H1 (cell line): Measurements from ENCODE around the gene ZBTB2. TPM values are rescaled to one million over a fixed set of nuclear protein-coding genes. Genes with fewer than 3 reads are reported as not detected.

Experiments used
- CTCF ChIA-PET: fragments of 300-600 bp; sonication (Branson Sonifier 250); formaldehyde crosslinking; loops from one replicate; lab custom pipeline; 2021; ENCODE audit not compliant: partially characterized antibody; lab: Charles Lee
- POLR2A ChIA-PET: fragments of 300-600 bp; sonication (Branson Sonifier 250); formaldehyde crosslinking; loops from one replicate; lab custom pipeline; 2021; ENCODE audit warnings: inconsistent platforms; ENCODE audit not compliant: partially characterized antibody; lab: Charles Lee
- DNase-seq, 2 experiments: peaks; one replicate each; pipeline versions ENCODE4 v3.0.0 to v3.0.0-alpha.2; 2010 to 2022; ENCODE audit warnings: low spot score in 2 of 2, low read depth in 1 of 2, mixed read lengths in 1 of 2
- FAIRE-seq: peaks from 2 replicates; lab custom pipeline; 2011; peaks lifted over from hg19 to GRCh38; lab: Jason Lieb, UNC
- H2AFZ ChIP-seq: 2 replicates; pipeline ENCODE4 v1.8.1; 2012; ENCODE audit warnings: low read length, inconsistent platforms
- H2AK5ac ChIP-seq: 2 replicates; pipeline ENCODE4 v1.6.1; 2013; ENCODE audit warnings: low read depth, low read length
- H2BK120ac ChIP-seq: replicated peaks from 2 replicates; pipeline ENCODE3; 2013; ENCODE audit warnings: low read depth, low read length, inconsistent platforms
- H2BK12ac ChIP-seq: 2 replicates; pipeline ENCODE4 v1.6.1; 2013; ENCODE audit warnings: low read depth, low read length
- H2BK15ac ChIP-seq: 2 replicates; pipeline ENCODE4 v1.6.1; 2013; ENCODE audit warnings: low read length
- H2BK20ac ChIP-seq: 2 replicates; pipeline ENCODE4 v1.6.1; 2013; ENCODE audit warnings: low read length
- H2BK5ac ChIP-seq: 2 replicates; pipeline ENCODE4 v1.6.1; 2013; ENCODE audit warnings: low read depth, low read length
- H3K14ac ChIP-seq: 2 replicates; pipeline ENCODE4 v1.6.1; 2013; ENCODE audit warnings: inconsistent platforms; ENCODE audit not compliant: insufficient read length
- H3K18ac ChIP-seq: 2 replicates; pipeline ENCODE4 v1.6.1; 2013; ENCODE audit warnings: low read length; ENCODE audit errors: extremely low read depth
- H3K23ac ChIP-seq: 2 replicates; pipeline ENCODE4 v1.6.1; 2013; ENCODE audit warnings: inconsistent platforms; ENCODE audit not compliant: insufficient read length
- H3K23me2 ChIP-seq: 2 replicates; pipeline ENCODE4 v1.6.1; 2013; ENCODE audit warnings: low read depth, low read length
- H3K27ac ChIP-seq: 2 replicates; pipeline ENCODE4 v1.6.1; 2011; ENCODE audit warnings: low read depth, low read length, inconsistent platforms
- H3K27me3 ChIP-seq, 4 experiments: replicated peaks in 1 of 4; 1 replicate in 1 of 4; 2 replicates in 3 of 4; pipeline versions ENCODE4 v1.6.1 to v1.8.1; 2011 to 2013; ENCODE audit warnings: low read length in 3 of 4, mild to moderate bottlenecking in 3 of 4, inconsistent platforms in 2 of 4, mixed read lengths in 2 of 4, moderate library complexity in 1 of 4; ENCODE audit not compliant: control insufficient read depth in 3 of 4, insufficient read depth in 3 of 4; ENCODE audit errors: extremely low read depth in 1 of 4
- H3K36me3 ChIP-seq, 4 experiments: 2 replicates each; pipeline versions ENCODE4 v1.6.1 to v1.8.1; 2011 to 2013; ENCODE audit warnings: mild to moderate bottlenecking in 4 of 4, low read length in 3 of 4, moderate library complexity in 2 of 4, control low read depth in 1 of 4, inconsistent platforms in 1 of 4; ENCODE audit not compliant: insufficient read depth in 4 of 4, control insufficient read depth in 2 of 4
- H3K4ac ChIP-seq: replicated peaks from 2 replicates; pipeline ENCODE3; 2013; ENCODE audit warnings: low read length, low read depth, mixed read lengths, inconsistent platforms; ENCODE audit not compliant: insufficient read length
- H3K4me1 ChIP-seq, 4 experiments: replicated peaks in 1 of 4; 1 replicate in 1 of 4; 2 replicates in 3 of 4; pipeline versions ENCODE4 v1.6.1 to v1.8.1; 2011 to 2013; ENCODE audit warnings: low read length in 3 of 4, inconsistent platforms in 2 of 4, mixed read lengths in 1 of 4; ENCODE audit not compliant: insufficient read depth in 4 of 4, control insufficient read depth in 3 of 4
- H3K4me2 ChIP-seq, 2 experiments: 2 replicates each; pipeline versions ENCODE4 v1.6.1 to v1.8.1; 2011 to 2013; ENCODE audit warnings: low read depth in 2 of 2, low read length in 2 of 2, control low read depth in 1 of 2, inconsistent platforms in 1 of 2, mild to moderate bottlenecking in 1 of 2; ENCODE audit not compliant: insufficient read depth in 1 of 2
- H3K4me3 ChIP-seq, 4 experiments: fragments of 200-600, 300-600 bp in 1 of 4; sonication (generic), shearing (Covaris generic), sonication (Bioruptor Twin) in 1 of 4; 2 replicates each; pipeline versions ENCODE4 v1.5.1 to v1.8.1; 2011 to 2016; ENCODE audit warnings: low read length in 4 of 4, low read depth in 3 of 4, control low read depth in 2 of 4, inconsistent platforms in 2 of 4, mild to moderate bottlenecking in 2 of 4, mixed read lengths in 1 of 4, moderate library complexity in 1 of 4; ENCODE audit not compliant: insufficient read depth in 2 of 4; ENCODE audit errors: extremely low read depth in 1 of 4
- H3K56ac ChIP-seq: replicated peaks from 2 replicates; pipeline ENCODE3; 2013; ENCODE audit warnings: low read depth, mild to moderate bottlenecking, mixed read lengths, low read length, inconsistent platforms; ENCODE audit not compliant: insufficient read length
- H3K79me1 ChIP-seq: 2 replicates; pipeline ENCODE4 v1.6.1; 2013; ENCODE audit warnings: low read depth, low read length, control low read depth
- H3K79me2 ChIP-seq, 2 experiments: 2 replicates each; pipeline versions ENCODE4 v1.6.1 to v1.8.1; 2012 to 2013; ENCODE audit warnings: low read length in 2 of 2, mild to moderate bottlenecking in 2 of 2, inconsistent platforms in 1 of 2; ENCODE audit not compliant: insufficient read depth in 2 of 2, control insufficient read depth in 1 of 2
- H3K9ac ChIP-seq, 4 experiments: replicated peaks in 1 of 4; 1 replicate in 1 of 4; 2 replicates in 3 of 4; pipeline versions ENCODE4 v1.6.1 to v1.8.1; 2011 to 2013; ENCODE audit warnings: low read depth in 3 of 4, low read length in 3 of 4, control low read depth in 2 of 4, mild to moderate bottlenecking in 2 of 4, moderate library complexity in 2 of 4, inconsistent platforms in 1 of 4; ENCODE audit errors: extremely low read depth in 1 of 4
- H3K9me3 ChIP-seq, 2 experiments: 2 replicates each; pipeline versions ENCODE4 v1.6.1 to v1.8.1; 2012 to 2013; ENCODE audit warnings: mild to moderate bottlenecking in 2 of 2, moderate library complexity in 2 of 2, control low read depth in 1 of 2, inconsistent platforms in 1 of 2, low read depth in 1 of 2, low read length in 1 of 2, mixed read lengths in 1 of 2; ENCODE audit not compliant: insufficient read depth in 2 of 2
- H4K20me1 ChIP-seq, 2 experiments: replicated peaks in 1 of 2; 2 replicates each; pipeline versions ENCODE3 to v1.8.1; 2011 to 2013; ENCODE audit warnings: inconsistent platforms in 2 of 2, low read length in 2 of 2, mild to moderate bottlenecking in 1 of 2; ENCODE audit not compliant: insufficient read depth in 2 of 2, control insufficient read depth in 1 of 2
- H4K5ac ChIP-seq: 2 replicates; pipeline ENCODE4 v1.6.1; 2013; ENCODE audit warnings: low read length, low read depth, mixed read lengths, inconsistent platforms; ENCODE audit not compliant: insufficient read length
- H4K8ac ChIP-seq: 2 replicates; pipeline ENCODE4 v1.8.0; 2013; ENCODE audit warnings: mild to moderate bottlenecking, moderate library complexity, low read length, inconsistent platforms; ENCODE audit not compliant: insufficient read depth; ENCODE audit errors: extremely low read depth
- H4K91ac ChIP-seq: replicated peaks from 2 replicates; pipeline ENCODE3; 2013; ENCODE audit warnings: low read length, mixed read lengths, inconsistent platforms; ENCODE audit not compliant: insufficient read length
- BACH1 ChIP-seq: IDR thresholded peaks from 2 replicates; pipeline ENCODE4 v1.6.1; 2012; ENCODE audit warnings: low read length, improper control_type of control experiment
- POLR2AphosphoS5 ChIP-seq: IDR thresholded peaks from 2 replicates; pipeline ENCODE4 v1.6.1; 2011; ENCODE audit warnings: low read depth, low read length
- POU5F1 ChIP-seq: IDR thresholded peaks from 2 replicates; pipeline ENCODE4 v1.6.1; 2011; ENCODE audit warnings: low read depth, mild to moderate bottlenecking, low read length, moderate library complexity
- RBBP5 ChIP-seq: IDR thresholded peaks from 2 replicates; pipeline ENCODE4 v1.7.1; 2012; ENCODE audit warnings: low read depth, mild to moderate bottlenecking, inconsistent platforms, low read length, moderate library complexity, borderline replicate concordance
- SUZ12 ChIP-seq: fragments of 200-600 bp; sonication (generic); IDR thresholded peaks from 2 replicates; pipeline ENCODE4 v1.6.1; 2012; ENCODE audit warnings: mild to moderate bottlenecking, inconsistent platforms, low read length, moderate library complexity, mixed read lengths
- USF2 ChIP-seq: IDR thresholded peaks from 2 replicates; pipeline ENCODE4 v1.6.1; 2011; ENCODE audit warnings: low read length, improper control_type of control experiment
- whole genome bisulfite sequencing, 2 experiments: shearing (Covaris generic) in 1 of 2; methylation state at CpG; one replicate each; pipeline versions ENCODE4 v1.1.6 to v1.1.7; 2013 to 2015; ENCODE audit warnings: low lambda C conversion rate in 2 of 2, mixed read lengths in 2 of 2, inconsistent platforms in 1 of 2, low coverage in 1 of 2, missing lambda C conversion rate in 1 of 2; ENCODE audit not compliant: insufficient replicate concordance in 2 of 2, insufficient coverage in 1 of 2, insufficient read length in 1 of 2; ENCODE audit errors: extremely low coverage in 1 of 2, missing lambda C conversion rate in 1 of 2; 5-methylcytosine and 5-hydroxymethylcytosine counted together
- long read RNA-seq, 2 experiments: library from RNA in 1 of 2; library from capped mRNA in 1 of 2; stranded (forward); transcript quantifications; one replicate each; pipeline ENCODE4 v2.0.0, GENCODE V29; 2021; ENCODE audit warnings: inconsistent platforms in 1 of 2
- polyA minus RNA-seq, 3 experiments: library from RNA; depleted of rRNA, polyadenylated mRNA; stranded (reverse); fragments of >200 nt; gene quantifications; 1 replicate in 2 of 3; 2 replicates in 1 of 3; pipeline ENCODE4 v1.2.3, GENCODE V29; 2011
- polyA plus RNA-seq, 7 experiments: library from polyadenylated mRNA; depleted of rRNA in 3 of 7; stranded (reverse) in 5 of 7; unstranded in 2 of 7; fragments of >200 nt in 5 of 7; fragments of 200-250 nt in 2 of 7; gene quantifications; 1 replicate in 5 of 7; 2 replicates in 1 of 7; 4 replicates in 1 of 7; pipeline versions ENCODE4 v1.2.1 to v1.2.3, GENCODE V29; 2011 to 2013; ENCODE audit warnings: missing spikeins in 2 of 7, mixed read lengths in 2 of 7
- total RNA-seq: library from RNA; stranded (reverse); fragmentation: NEBNext Ultra II Directional; extraction: Animal tissue kit (Norgen Biotek cat#: 25700); gene quantifications from 2 replicates; pipeline ENCODE4 v1.2.1, GENCODE V29; 2021

The ZBTB2 gene
- total RNA-seq, result 23.4 and 23.7 TPM in 2 replicates
- 13.8 and 16.1 TPM in 2 replicates for polyA plus RNA-seq (2011; rRNA removed)
- 15.9 TPM for polyA plus RNA-seq (2011; cell fraction: cytosol; rRNA removed)
- 15.7 TPM for polyA plus RNA-seq (2011; cell fraction: nucleus; rRNA removed)
- 12.0 to 16.0 TPM (median 14.0 TPM) in 4 replicates for polyA plus RNA-seq (2012, experiment 1 of 2)
- polyA plus RNA-seq (2012, experiment 2 of 2), result 2.7 TPM
- polyA plus RNA-seq (2013, experiment 1 of 2), result 15.5 TPM
- 16.3 TPM for polyA plus RNA-seq (2013, experiment 2 of 2)
- polyA minus RNA-seq (2011; rRNA and poly(A)+ RNA removed), result 35.7 and 37.1 TPM in 2 replicates
- polyA minus RNA-seq (2011; cell fraction: cytosol; rRNA and poly(A)+ RNA removed), result 10.2 TPM
- polyA minus RNA-seq (2011; cell fraction: nucleus; rRNA and poly(A)+ RNA removed), result 13.9 TPM
- long read RNA-seq, experiment 1, transcript ZBTB2-201 (3 exons, 3,090 nt), result major isoform, 10 of 18 reads
- long read RNA-seq, experiment 1, partial matches to known transcripts, result 0 of 18 reads
- long read RNA-seq, experiment 1, other reads (novel, unspliced or antisense), result 8 of 18 reads
- long read RNA-seq, experiment 2, partial matches to known transcripts, result 0 of 2 reads
- long read RNA-seq, experiment 2, other reads (novel, unspliced or antisense), result 2 of 2 reads

GRCh38 chr6:151391471-151392413 is at the start of gene ZBTB2:
TSS of gene ZBTB2 (minus strand) at chr6:151391559. CDS start at chr6:151373637, 17,922 bp downstream.
- no peak for FAIRE-seq
- Histone ChIP-seq H4K5ac (peak within 1 kb of the TSS; percentile 73), H3K27me3 (no peaks in the 10 kb centered on the region), H3K18ac (peak within 1 kb of the TSS; percentile 80), H4K8ac (peak within 1 kb of the TSS; percentile 98), H3K23me2 (peaks cover 8% of the 10 kb centered on the region), H3K4me2 (peak within 1 kb of the TSS; percentile 88 to 90), H2AK5ac (0 out of 2 replicates have a peak within 1 kb of the TSS, but pooled peaks have one; percentile 25), H3K79me1 (no peaks in the 10 kb centered on the region), H2BK120ac (no peak within 1 kb of the TSS), H3K14ac (no peak within 1 kb of the TSS), H2BK15ac (no peak within 1 kb of the TSS), H3K23ac (no peak within 1 kb of the TSS), H2BK5ac (peak within 1 kb of the TSS; percentile 91), H4K91ac (peak within 1 kb of the TSS; percentile 86), H3K9ac (peak within 1 kb of the TSS; percentile 85 to 98 (median 93)), H3K4me3 (peak within 1 kb of the TSS; percentile 80 to 91 (median 85)), H3K4ac (peak within 1 kb of the TSS; percentile 93), H3K9me3 (no peaks in the 10 kb centered on the region), H3K56ac (peak within 1 kb of the TSS; percentile 71), H3K27ac (peak within 1 kb of the TSS; percentile 97), H2BK12ac (peak within 1 kb of the TSS; percentile 19; the same call in 1 of the 2 replicates), H3K36me3 (peaks cover 0 to 6% (median 0%) of the 10 kb centered on the region in 4 experiments; a peak in 3 of 8 replicates), H3K4me1 (peaks cover 0 to 9% (median 4%) of the 10 kb centered on the region in 4 experiments; a peak in 3 of 7 replicates), H4K20me1 (peaks cover 6 to 11% of the 10 kb centered on the region in 2 experiments), H2BK20ac (0 out of 2 replicates have a peak within 1 kb of the TSS, but pooled peaks have one; percentile 67), H3K79me2 (peaks cover 34 to 73% of the 10 kb centered on the region in 2 experiments), H2AFZ (no peak within 1 kb of the TSS)
- POLR2A ChIA-PET, result interaction anchor here (0.6 to 3.9 kb wide), 6 partner anchors 9 to 875 kb away, joined by 3 to 31 read pairs (median 3); no protein-coding TSS in a partner anchor
- peak; percentile 41 to 71 for DNase-seq
- WGBS, 2 experiments, result 1% methylated on average over 25 of the region's 57 CpGs; no CpG with 5 or more reads in 1 of the 2 experiments
- CTCF ChIA-PET, result no interaction called here
- TF ChIP-seq USF2, result peak; percentile 44; the same call in 1 of the 2 replicates
- TF ChIP-seq BACH1, result no peak
- TF ChIP-seq POLR2AphosphoS5, result peak; percentile 49; the same call in 1 of the 2 replicates
- 0 out of 2 replicates have a peak, but pooled peaks have one; percentile 28 for TF ChIP-seq RBBP5
- no peak for TF ChIP-seq POU5F1
- TF ChIP-seq SUZ12, result no peak
